HepG2 (cell line): ENCODE measurements around the gene BICRAL. TPM values are rescaled to one million over a fixed set of nuclear protein-coding genes. Genes with fewer than 3 reads are reported as not detected.

Source experiments
- ATAC-seq: fragments of 200-7000 bp; cut with Tn5 transposase; 3 replicates; pipeline ENCODE4 v1.9.1; 2020; ENCODE audit warnings: mild to moderate bottlenecking, moderate library complexity
- BruUV-seq: library from RNA; stranded (reverse); fragments of 400-500 nt; replicated peaks from 2 replicates; lab custom pipeline; 2021; lab: Mats Ljungman, UMichigan
- CTCF ChIA-PET: fragments of 300-600 bp; formaldehyde crosslinking; extraction: SDS; loops from one replicate; lab custom pipeline; 2021; ENCODE audit warnings: low total read pairs, inconsistent platforms, low intra/inter-chr PET ratio; lab: Yijun Ruan, JAX
- POLR2A ChIA-PET: fragments of 350-600 bp; sonication (Branson Sonifier 250); formaldehyde crosslinking; loops from one replicate; lab custom pipeline; 2020; ENCODE audit warnings: antibody characterized with exemption, inconsistent platforms; lab: Yijun Ruan, JAX
- DNase-seq: peaks from one replicate; pipeline ENCODE4 v3.0.0-alpha.2; 2015; ENCODE audit warnings: low spot score
- FAIRE-seq: peaks from 3 replicates; lab custom pipeline; 2011; peaks lifted over from hg19 to GRCh38; lab: Jason Lieb, UNC
- H2AFZ ChIP-seq: one replicate; pipeline ENCODE4 v1.6.1; 2011; ENCODE audit warnings: low read length, inconsistent platforms
- H3K27ac ChIP-seq: fragments of 300-600 bp; 3 replicates; pipeline ENCODE4 v1.8.0; 2011; ENCODE audit warnings: mixed run types, mild to moderate bottlenecking, mixed read lengths, low read length, inconsistent platforms; ENCODE audit not compliant: insufficient read depth; ENCODE audit errors: extremely low read length
- H3K27me3 ChIP-seq, 2 experiments: fragments of 200-600 bp in 1 of 2; 2 replicates in 1 of 2; 3 replicates in 1 of 2; pipeline versions ENCODE4 v1.6.0 to v1.8.0; 2011; ENCODE audit warnings: low read length in 2 of 2, mild to moderate bottlenecking in 2 of 2, moderate library complexity in 2 of 2, inconsistent platforms in 1 of 2; ENCODE audit not compliant: insufficient read depth in 2 of 2, control insufficient read depth in 1 of 2
- H3K36me3 ChIP-seq, 2 experiments: fragments of 200-600 bp in 1 of 2; replicated peaks in 1 of 2; 2 replicates in 1 of 2; 3 replicates in 1 of 2; pipeline versions ENCODE4 v1.5.1 to v1.8.0; 2011; ENCODE audit warnings: low read length in 2 of 2, inconsistent platforms in 1 of 2; ENCODE audit not compliant: insufficient read depth in 2 of 2, control insufficient read depth in 1 of 2
- H3K4me1 ChIP-seq: 2 replicates; pipeline ENCODE4 v1.5.1; 2012; ENCODE audit warnings: low read length, inconsistent platforms; ENCODE audit not compliant: insufficient read depth
- H3K4me2 ChIP-seq: 2 replicates; pipeline ENCODE4 v1.6.0; 2011; ENCODE audit warnings: low read depth, low read length, inconsistent platforms
- H3K4me3 ChIP-seq, 3 experiments: fragments of 200-600 bp in 1 of 3; sonication (generic), shearing (Covaris generic) in 1 of 3; replicated peaks in 1 of 3; 2 replicates each; pipeline ENCODE4 v1.5.1; 2011 to 2016; ENCODE audit warnings: low read length in 3 of 3, inconsistent platforms in 2 of 3, low read depth in 2 of 3, mild to moderate bottlenecking in 2 of 3, control low read depth in 1 of 3, mixed read lengths in 1 of 3; ENCODE audit not compliant: insufficient read depth in 1 of 3
- H3K79me2 ChIP-seq: one replicate; pipeline ENCODE4 v1.6.1; 2011; ENCODE audit warnings: low read length, inconsistent platforms; ENCODE audit not compliant: insufficient read depth
- H3K9ac ChIP-seq: 2 replicates; pipeline ENCODE4 v1.6.0; 2011; ENCODE audit warnings: mild to moderate bottlenecking, low read depth, low read length, inconsistent platforms; ENCODE audit not compliant: insufficient read depth
- H3K9me3 ChIP-seq: 2 replicates; pipeline ENCODE4 v1.5.1; 2012; ENCODE audit warnings: mild to moderate bottlenecking, low read length
- H4K20me1 ChIP-seq: 2 replicates; pipeline ENCODE4 v1.6.0; 2011; ENCODE audit warnings: inconsistent platforms, mild to moderate bottlenecking, low read length, moderate library complexity; ENCODE audit not compliant: insufficient read depth
- ARID2 ChIP-seq: sonication (generic); formaldehyde crosslinking; IDR thresholded peaks from 2 replicates; pipeline ENCODE4 v1.8.1; 2022; ENCODE audit warnings: mild to moderate bottlenecking, missing genetic modification reagents, borderline replicate concordance
- CBX2 ChIP-seq, 2 experiments: fragments of 200-600 bp in 1 of 2; sonication (generic); formaldehyde crosslinking in 1 of 2; IDR thresholded peaks; 2 replicates each; pipeline versions ENCODE4 v1.7.0 to v1.8.1; 2018 to 2022; ENCODE audit warnings: low read depth in 2 of 2, low read length in 1 of 2, mild to moderate bottlenecking in 1 of 2, missing genetic modification reagents in 1 of 2
- FOSL2 ChIP-seq: sonication (generic); formaldehyde crosslinking; IDR thresholded peaks from 2 replicates; pipeline ENCODE4 v1.4.0; 2020; ENCODE audit warnings: missing genetic modification reagents
- POLR2A ChIP-seq, 2 experiments: IDR thresholded peaks; 2 replicates each; pipeline ENCODE4 v1.6.1; 2011; ENCODE audit warnings: low read depth in 2 of 2, low read length in 2 of 2, mild to moderate bottlenecking in 1 of 2, moderate library complexity in 1 of 2; ENCODE audit not compliant: insufficient read depth in 1 of 2
- RXRB ChIP-seq: IDR thresholded peaks from 2 replicates; pipeline ENCODE4 v1.6.1; 2016; ENCODE audit warnings: borderline replicate concordance, missing genetic modification reagents, missing compliant biosample characterization
- TOPORS ChIP-seq: sonication (generic); formaldehyde crosslinking; IDR thresholded peaks from 2 replicates; pipeline ENCODE4 v1.8.0; 2023; ENCODE audit warnings: mild to moderate bottlenecking, missing genetic modification reagents
- ZFP41 ChIP-seq: sonication (generic); formaldehyde crosslinking; IDR thresholded peaks from 2 replicates; pipeline ENCODE4 v1.4.0; 2020; ENCODE audit warnings: mild to moderate bottlenecking, missing genetic modification reagents, borderline replicate concordance
- ZNF205 ChIP-seq: IDR thresholded peaks from 2 replicates; pipeline ENCODE4 v1.6.1; 2018; ENCODE audit warnings: missing biosample characterization, missing genetic modification reagents
- ZNF75D ChIP-seq: sonication (generic); formaldehyde crosslinking; IDR thresholded peaks from 2 replicates; pipeline ENCODE4 v1.8.1; 2023; ENCODE audit warnings: missing genetic modification reagents, mild to moderate bottlenecking, borderline replicate concordance
- WGBS: methylation state at CpG from one replicate; pipeline ENCODE4 v1.1.6; 2017; ENCODE audit warnings: low lambda C conversion rate; 5-methylcytosine and 5-hydroxymethylcytosine counted together
- in situ Hi-C: cut with HindIII; loops from 2 replicates; pipeline ENCODE4 v1.10.0; 2017; ENCODE audit warnings: low pct_unique_long_range_greater_than_20kb; ENCODE audit not compliant: extremely low pct_ligation_motif_present
- intact Hi-C: fragments of 100-400 bp; cut with micrococcal nuclease; formaldehyde crosslinking; loops from one replicate; pipeline ENCODE4 v1.10.0; 2022; ENCODE audit not compliant: unreplicated experiment
- polyA plus RNA-seq, 8 experiments: library from polyadenylated mRNA; depleted of rRNA in 3 of 8; stranded (reverse) in 7 of 8; unstranded in 1 of 8; fragments of >200 nt; fragmentation: Illumina TruSeq in 4 of 8; extraction: Trizol in 4 of 8; gene quantifications; 2 replicates each; pipeline versions ENCODE4 v1.2.1 to v1.2.3, GENCODE V29; 2011 to 2016; ENCODE audit warnings: low read depth in 4 of 8, missing spikeins in 1 of 8, mixed read lengths in 1 of 8; ENCODE audit not compliant: insufficient read depth in 1 of 8
- total RNA-seq, 5 experiments: library from RNA; depleted of rRNA; stranded (reverse); fragments of >200 nt; fragmentation: Illumina TruSeq; extraction: Trizol; gene quantifications; 2 replicates each; pipeline ENCODE4 v1.2.3, GENCODE V29; 2016; ENCODE audit warnings: low read depth in 1 of 5
- TF ChIP-seq, protein P1 (sequence below): sonication (generic); formaldehyde crosslinking; IDR thresholded peaks from 2 replicates; pipeline ENCODE4 v1.5.0; 2020; ENCODE audit warnings: missing genetic modification reagents
- TF ChIP-seq, protein P2 (sequence below): sonication (generic); formaldehyde crosslinking; IDR thresholded peaks from 2 replicates; pipeline ENCODE4 v1.4.0; 2020; ENCODE audit warnings: mild to moderate bottlenecking, missing genetic modification reagents
- TF ChIP-seq, protein P3 (sequence below): sonication (generic); formaldehyde crosslinking; IDR thresholded peaks from 2 replicates; pipeline ENCODE4 v1.9.0; 2022; ENCODE audit warnings: low read depth, missing genetic modification reagents
- TF ChIP-seq, protein P4 (sequence below): IDR thresholded peaks from 2 replicates; pipeline ENCODE4 v1.6.1; 2016

BICRAL gene
- total and polyA plus RNA-seq, 2 of the 13 experiments (the other 11 are each of a cell fraction or from before 2014, with no cell fraction given) = 5.0 to 13.5 TPM

DNA sequence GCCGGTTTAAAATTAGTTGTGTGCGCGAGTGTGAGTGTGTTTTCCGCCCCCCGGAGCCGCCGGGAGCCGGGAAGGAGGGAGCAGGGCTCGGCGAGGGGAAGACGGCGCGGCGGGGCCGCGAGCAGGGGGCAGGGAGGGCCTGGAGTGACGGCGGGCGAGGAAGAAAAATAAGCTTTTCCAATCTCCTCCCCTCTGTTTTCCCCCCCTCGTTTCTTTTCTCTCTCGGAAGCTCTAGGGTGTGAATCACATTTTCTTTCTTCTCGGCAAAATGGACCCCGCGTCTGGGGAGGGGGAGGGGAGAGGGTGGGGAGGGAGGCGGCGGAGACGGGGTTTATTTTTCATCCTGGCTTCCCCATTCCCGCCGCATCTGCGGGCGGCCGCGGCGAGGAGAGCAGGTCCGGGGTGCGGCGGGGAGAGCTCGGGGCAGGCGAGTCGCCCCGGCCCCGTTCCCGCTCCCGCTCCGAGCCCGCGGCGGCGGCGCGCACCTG, 881 bp downstream of the BICRAL start (continued):
- TF ChIP-seq, protein P1, sequence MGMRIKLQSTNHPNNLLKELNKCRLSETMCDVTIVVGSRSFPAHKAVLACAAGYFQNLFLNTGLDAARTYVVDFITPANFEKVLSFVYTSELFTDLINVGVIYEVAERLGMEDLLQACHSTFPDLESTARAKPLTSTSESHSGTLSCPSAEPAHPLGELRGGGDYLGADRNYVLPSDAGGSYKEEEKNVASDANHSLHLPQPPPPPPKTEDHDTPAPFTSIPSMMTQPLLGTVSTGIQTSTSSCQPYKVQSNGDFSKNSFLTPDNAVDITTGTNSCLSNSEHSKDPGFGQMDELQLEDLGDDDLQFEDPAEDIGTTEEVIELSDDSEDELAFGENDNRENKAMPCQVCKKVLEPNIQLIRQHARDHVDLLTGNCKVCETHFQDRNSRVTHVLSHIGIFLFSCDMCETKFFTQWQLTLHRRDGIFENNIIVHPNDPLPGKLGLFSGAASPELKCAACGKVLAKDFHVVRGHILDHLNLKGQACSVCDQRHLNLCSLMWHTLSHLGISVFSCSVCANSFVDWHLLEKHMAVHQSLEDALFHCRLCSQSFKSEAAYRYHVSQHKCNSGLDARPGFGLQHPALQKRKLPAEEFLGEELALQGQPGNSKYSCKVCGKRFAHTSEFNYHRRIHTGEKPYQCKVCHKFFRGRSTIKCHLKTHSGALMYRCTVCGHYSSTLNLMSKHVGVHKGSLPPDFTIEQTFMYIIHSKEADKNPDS (CRISPR knock-in tag) = no peak
- TF ChIP-seq, protein P2, sequence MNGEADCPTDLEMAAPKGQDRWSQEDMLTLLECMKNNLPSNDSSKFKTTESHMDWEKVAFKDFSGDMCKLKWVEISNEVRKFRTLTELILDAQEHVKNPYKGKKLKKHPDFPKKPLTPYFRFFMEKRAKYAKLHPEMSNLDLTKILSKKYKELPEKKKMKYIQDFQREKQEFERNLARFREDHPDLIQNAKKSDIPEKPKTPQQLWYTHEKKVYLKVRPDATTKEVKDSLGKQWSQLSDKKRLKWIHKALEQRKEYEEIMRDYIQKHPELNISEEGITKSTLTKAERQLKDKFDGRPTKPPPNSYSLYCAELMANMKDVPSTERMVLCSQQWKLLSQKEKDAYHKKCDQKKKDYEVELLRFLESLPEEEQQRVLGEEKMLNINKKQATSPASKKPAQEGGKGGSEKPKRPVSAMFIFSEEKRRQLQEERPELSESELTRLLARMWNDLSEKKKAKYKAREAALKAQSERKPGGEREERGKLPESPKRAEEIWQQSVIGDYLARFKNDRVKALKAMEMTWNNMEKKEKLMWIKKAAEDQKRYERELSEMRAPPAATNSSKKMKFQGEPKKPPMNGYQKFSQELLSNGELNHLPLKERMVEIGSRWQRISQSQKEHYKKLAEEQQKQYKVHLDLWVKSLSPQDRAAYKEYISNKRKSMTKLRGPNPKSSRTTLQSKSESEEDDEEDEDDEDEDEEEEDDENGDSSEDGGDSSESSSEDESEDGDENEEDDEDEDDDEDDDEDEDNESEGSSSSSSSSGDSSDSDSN = no peak
- TF ChIP-seq ARID2 (CRISPR knock-in tag) (no peak), FOSL2 (CRISPR knock-in tag) (peak; percentile 64), TOPORS (CRISPR knock-in tag) (no peak)

DNA sequence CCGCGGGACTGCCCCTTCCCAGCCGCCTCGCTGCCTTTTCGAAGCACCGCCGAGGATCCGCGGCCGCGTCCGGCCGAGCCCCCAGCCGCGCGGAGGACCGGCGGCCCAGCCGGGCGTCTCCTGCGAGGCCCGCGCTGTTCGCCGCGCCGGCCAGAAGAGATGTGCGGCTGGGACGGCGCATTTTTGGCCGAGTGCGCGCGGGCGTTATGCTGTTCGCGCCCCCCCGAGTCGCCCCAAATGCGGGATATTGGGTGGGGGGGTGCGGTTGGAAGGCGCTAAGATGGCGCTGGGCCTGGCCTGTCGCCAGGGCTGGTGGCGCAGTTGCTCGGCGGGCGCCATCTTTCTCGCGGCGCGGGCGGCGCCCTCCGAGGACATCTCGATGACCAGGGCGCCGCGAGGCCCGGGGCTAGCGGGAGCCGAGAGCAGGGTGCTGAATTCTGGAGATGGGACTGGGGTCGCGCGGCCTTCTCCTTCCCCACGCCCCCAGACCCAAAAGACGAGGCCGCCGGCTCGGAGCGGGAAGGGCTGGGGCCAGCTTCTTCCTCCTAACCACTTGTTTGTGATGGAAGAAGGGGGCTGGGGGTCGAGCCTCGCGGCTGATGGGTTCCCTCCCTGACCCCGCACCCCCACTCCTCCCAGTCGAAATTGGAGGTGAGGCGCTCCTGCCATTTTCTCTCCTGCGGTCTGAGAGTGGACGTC, 1.5 kb downstream of the BICRAL start:
- no peaks in the 10 kb centered on the region; a peak in 1 of 5 replicates for H3K36me3 ChIP-seq
- intact Hi-C loops = loop anchor here (2.0 kb wide), 1 partner anchor 93 kb away; no protein-coding TSS in a partner anchor
- H4K20me1 ChIP-seq = peaks cover 8% of the 10 kb centered on the region; the same call in 1 of the 2 replicates
- no peaks in the 10 kb centered on the region for H3K9me3 ChIP-seq
- FAIRE-seq = no peak
- in situ Hi-C loops = loop anchor here (5.0 kb wide), 1 partner anchor 36 kb away; the partner anchor contains the start of gene TBCC
- peak overlapping the region; percentile 85 to 94 (median 92) for H3K4me3 ChIP-seq
- under 1% methylated on average over 44 of the region's 79 CpGs for WGBS
- H3K4me2 ChIP-seq = peak overlapping the region; percentile 78
- ChIA-PET POLR2A (interaction anchor here (0.5 to 11.1 kb wide), 36 partner anchors 7 to 1035 kb away, joined by 3 to 270 read pairs (median 4); partner anchors contain the start of genes CNPY3, PPP2R5D, PTK7 and RPL7L1), CTCF (no interaction called here)
- H3K9ac ChIP-seq = peak overlapping the region; percentile 98
- H3K79me2 ChIP-seq = peaks cover 54% of the 10 kb centered on the region
- peaks cover 59% of the 10 kb centered on the region for H3K4me1 ChIP-seq
- DNase-seq = peak; percentile 56
- peak overlapping the region; percentile 98 for H3K27ac ChIP-seq
- ATAC-seq = peak; percentile 76
- no peak overlapping the region for H2AFZ ChIP-seq
- no TSS peak for BruUV-seq
- H3K27me3 ChIP-seq = no peaks in the 10 kb centered on the region; a peak in 1 of 5 replicates
- TF ChIP-seq POLR2A (IDR thresholded peaks at IDR 0.05; ENCODE audit: insufficient read depth in 1 of 2, low read depth in 2 of 2, low read length in 2 of 2) = peak; percentile 38 to 59; a peak in 2 of 4 replicates
- TF ChIP-seq ZNF205 (CRISPR knock-in tag) = no peak
- no peak for TF ChIP-seq ZNF75D (CRISPR knock-in tag)
- no peak for TF ChIP-seq ZFP41
- peak; percentile 55; the same call in 1 of the 2 replicates for TF ChIP-seq RXRB (CRISPR knock-in tag)
- TF ChIP-seq, protein P3, sequence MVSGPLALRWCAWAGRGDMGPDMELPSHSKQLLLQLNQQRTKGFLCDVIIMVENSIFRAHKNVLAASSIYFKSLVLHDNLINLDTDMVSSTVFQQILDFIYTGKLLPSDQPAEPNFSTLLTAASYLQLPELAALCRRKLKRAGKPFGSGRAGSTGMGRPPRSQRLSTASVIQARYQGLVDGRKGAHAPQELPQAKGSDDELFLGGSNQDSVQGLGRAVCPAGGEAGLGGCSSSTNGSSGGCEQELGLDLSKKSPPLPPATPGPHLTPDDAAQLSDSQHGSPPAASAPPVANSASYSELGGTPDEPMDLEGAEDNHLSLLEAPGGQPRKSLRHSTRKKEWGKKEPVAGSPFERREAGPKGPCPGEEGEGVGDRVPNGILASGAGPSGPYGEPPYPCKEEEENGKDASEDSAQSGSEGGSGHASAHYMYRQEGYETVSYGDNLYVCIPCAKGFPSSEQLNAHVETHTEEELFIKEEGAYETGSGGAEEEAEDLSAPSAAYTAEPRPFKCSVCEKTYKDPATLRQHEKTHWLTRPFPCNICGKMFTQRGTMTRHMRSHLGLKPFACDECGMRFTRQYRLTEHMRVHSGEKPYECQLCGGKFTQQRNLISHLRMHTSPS = no peak
- TF ChIP-seq, protein P4, sequence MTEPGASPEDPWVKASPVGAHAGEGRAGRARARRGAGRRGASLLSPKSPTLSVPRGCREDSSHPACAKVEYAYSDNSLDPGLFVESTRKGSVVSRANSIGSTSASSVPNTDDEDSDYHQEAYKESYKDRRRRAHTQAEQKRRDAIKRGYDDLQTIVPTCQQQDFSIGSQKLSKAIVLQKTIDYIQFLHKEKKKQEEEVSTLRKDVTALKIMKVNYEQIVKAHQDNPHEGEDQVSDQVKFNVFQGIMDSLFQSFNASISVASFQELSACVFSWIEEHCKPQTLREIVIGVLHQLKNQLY = no peak
- no peak for TF ChIP-seq CBX2 (IDR thresholded peaks at IDR 0.05; ENCODE audit: low read depth, low read length)
- TF ChIP-seq CBX2 (CRISPR knock-in tag; IDR thresholded peaks at IDR 0.05; ENCODE audit: low read depth) = no peak
